Erythroblast (primary cell): ENCODE data around the gene BLID.

Source experiments
- GATA1 ChIP-seq: IDR thresholded peaks from 2 replicates; pipeline ENCODE4 v1.6.1; 2011; ENCODE audit warnings: low read depth, mild to moderate bottlenecking, control low read depth, low read length, moderate library complexity
- POLR2A ChIP-seq: IDR thresholded peaks from 2 replicates; pipeline ENCODE4 v1.6.1; 2011; ENCODE audit warnings: mild to moderate bottlenecking, low read length

GRCh38 chr11:122120096-122120495, 4.1 kb upstream of the BLID start:
- TF ChIP-seq POLR2A, result no peak
- TF ChIP-seq GATA1, result no peak
